GM21717 (cell line): ENCODE results near the gene HMGCS2.
"Not testable (repeated sequence)": the region's sequence is repeated elsewhere in the genome, so short reads cannot be mapped to it uniquely, and the experiment has no call there.

ENCODE experiments used
- ATAC-seq: cut with Tn5 transposase; IDR thresholded peaks from one replicate; pipeline ENCODE4 v1.9.1; 2021; ENCODE audit warnings: mild to moderate bottlenecking, moderate library complexity; ENCODE audit not compliant: unreplicated experiment

HMGCS2 gene

DNA sequence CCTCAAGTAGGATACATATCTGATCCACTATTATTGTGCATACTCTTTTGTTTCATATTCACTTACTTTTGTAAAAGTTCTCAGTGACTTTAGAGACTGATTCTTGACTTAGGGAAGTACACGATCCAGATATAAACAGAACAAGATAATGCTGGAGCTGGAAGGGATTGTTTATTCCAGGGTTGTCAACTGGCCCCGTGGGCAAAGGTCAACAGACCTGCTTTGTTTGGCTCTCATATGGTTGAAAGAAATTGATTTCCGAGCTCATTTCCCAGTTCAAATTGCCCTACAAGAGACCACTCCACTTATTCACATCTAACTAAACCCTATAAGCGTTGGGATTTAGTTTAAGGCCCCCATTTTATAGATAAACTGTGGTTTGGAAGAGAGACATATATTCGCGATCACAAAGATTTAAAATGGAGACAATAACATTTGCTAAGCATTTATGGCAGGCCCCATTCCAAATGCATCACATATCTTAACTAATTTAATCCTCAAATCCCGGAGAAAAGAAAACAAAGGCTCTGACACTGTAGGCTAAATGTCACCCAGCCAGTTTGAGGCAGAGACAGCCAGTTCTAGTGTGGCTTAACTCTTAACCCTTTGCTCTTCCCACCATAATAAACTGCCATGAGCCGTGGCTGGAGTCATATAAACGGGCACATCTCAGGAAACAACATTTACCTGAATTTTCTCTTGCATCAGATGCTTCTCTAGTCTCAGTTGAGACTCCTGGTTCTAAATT is 21.9 kb upstream of the HMGCS2 start:
- no peak for ATAC-seq

DNA sequence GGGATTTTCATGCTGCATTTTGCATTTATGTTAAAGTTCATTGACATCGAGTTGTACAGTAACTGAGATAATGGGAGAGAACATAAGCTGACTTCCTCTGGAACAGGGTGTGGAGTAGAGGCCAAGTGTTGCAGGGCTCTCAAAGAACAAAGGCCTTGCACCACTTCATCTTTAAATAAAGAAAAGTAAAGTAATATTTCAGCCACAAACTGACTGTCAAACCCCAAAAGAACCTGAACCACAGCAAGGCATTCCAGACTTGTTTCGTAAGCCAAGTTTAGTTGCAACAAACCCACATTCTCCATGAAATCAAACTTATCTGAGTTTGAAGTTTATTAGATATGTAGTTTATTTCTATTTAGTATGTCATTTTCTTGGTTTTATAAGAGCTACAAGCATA is 19.1 kb upstream of the HMGCS2 start:
- no peak for ATAC-seq

DNA sequence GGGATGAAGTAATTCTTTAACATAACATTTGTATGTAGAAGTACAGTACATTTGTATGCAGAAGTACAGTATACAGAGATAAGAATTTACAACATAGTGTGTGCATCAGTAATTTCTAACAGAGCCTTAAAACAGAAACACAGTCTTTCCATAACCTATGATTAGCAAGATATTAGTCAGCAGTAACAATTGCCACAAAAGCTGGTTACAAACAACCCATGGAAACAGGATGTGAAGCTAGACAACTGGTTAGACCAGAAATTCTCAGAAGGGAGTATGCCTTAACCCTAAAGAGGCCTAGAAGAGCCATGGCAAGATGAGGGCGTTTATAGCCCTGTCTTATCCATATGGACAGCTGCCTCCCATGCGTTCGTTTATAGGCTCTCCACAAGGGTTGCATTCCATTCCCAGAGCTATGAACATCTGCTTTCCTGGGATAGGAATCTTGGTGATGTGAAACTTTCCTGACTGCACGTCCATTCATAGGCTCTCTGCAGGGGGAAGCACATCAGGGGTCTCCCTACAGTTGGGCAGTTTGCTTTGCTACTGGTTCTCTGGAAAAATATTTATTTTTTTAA is 17.9 kb upstream of the HMGCS2 start:
- ATAC-seq: not testable (repeated sequence)

- ATAC-seq: not testable (repeated sequence)
Observed at GRCh38 chr1:119786046-119786445, 17.3 kb upstream of the HMGCS2 start.

- no peak for ATAC-seq
Observed at GRCh38 chr1:119784191-119784781, 15.6 kb upstream of the HMGCS2 start.

DNA sequence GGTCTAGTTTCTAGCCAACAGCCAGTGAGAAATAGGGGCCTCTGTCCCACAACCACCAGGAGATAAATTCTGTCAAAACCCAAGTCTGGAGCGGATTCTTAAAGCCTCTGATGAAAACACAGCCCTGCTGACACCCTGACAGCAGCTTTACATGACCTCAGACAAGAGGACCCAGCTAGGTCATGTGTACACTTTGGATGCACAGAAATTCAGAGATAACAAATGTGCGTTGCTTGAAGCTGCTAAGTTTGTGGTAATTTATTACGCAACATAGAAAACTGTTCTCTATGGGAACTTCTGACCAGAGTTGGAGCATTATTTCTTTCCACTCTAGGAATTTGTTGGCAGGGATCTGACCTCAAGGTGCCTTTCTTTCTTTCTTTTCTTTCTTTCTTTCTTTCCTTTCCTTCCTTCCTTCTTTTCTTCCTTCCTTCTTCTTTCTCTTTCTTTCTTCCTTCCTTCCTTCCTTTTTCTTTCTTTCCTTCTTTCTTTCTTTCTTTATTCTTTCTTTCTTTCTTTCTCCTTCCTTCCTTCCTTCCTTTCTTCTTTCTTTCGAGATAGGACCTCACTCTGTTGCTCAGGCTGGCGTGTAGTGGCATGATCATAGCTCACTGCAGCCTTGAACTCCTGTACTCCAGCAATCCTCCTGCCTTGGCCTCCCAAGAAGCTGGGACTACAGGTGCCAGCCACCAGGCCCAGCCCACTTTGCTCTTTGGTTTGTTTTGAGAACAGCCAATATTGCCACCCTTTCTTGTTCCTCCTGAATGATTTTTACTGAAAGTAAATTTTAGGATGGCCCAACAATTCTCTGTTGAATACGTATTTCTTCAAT is 14.9 kb upstream of the HMGCS2 start:
- no peak for ATAC-seq

- ATAC-seq: no peak
Observed at GRCh38 chr1:119782631-119783325, 14.1 kb upstream of the HMGCS2 start.

DNA sequence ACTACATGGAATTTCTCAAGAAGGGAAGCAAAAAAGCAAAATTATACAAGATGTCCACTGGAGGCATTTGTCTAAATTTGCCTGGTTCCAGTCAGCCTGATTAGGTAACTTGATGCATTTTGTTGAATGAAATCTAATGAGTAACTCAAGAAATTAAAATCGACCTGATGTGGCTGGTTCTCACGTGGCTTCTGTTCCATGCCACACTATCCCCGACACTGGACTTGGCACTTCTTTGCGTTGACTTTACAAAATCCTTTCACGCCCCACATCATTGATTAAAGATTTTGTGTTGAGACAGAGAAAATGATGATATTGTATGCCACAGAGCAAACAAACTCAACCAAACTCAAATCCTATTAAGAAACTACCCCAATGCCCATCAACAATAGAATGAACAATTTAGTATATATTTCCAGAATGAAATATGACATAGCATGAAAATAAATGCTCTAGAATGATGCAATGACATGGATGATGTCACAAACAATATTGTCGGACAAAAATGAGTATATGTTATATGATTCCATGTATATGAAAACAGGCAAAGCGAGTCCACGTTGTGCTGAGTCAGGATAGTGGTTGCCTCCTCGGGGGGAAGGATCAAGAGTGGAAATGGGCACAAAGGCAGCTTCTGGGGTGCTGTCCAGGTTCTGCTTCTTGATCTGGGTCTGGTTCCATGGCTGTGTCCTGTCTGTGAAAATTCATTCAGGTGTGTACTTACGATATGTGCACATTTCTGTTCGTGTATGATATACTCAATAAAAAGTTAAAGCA is 12.9 kb upstream of the HMGCS2 start:
- ATAC-seq: no peak

DNA sequence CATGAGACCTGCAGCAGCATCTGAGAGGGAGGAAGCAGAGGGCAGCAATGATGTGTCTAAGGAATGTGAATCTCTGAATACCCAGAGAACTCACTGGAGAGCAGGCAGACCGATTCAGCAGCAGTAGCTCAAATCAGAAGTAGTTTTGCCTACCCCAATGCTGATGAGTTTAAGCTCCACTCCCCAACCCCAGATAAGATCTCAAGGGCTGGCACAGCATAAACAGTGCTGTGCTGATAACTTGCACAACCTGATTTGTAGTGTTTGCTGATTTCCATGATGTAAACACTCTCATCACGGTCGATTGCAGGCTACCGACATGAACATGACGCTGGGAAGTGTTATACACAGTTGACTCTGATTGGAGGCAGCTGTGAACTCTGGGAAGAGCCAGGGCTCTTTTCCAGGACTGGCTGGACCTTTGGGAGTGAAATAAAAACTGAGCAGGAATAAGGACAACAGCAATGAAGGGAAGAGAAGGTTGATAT is 11.2 kb upstream of the HMGCS2 start:
- no peak for ATAC-seq

DNA sequence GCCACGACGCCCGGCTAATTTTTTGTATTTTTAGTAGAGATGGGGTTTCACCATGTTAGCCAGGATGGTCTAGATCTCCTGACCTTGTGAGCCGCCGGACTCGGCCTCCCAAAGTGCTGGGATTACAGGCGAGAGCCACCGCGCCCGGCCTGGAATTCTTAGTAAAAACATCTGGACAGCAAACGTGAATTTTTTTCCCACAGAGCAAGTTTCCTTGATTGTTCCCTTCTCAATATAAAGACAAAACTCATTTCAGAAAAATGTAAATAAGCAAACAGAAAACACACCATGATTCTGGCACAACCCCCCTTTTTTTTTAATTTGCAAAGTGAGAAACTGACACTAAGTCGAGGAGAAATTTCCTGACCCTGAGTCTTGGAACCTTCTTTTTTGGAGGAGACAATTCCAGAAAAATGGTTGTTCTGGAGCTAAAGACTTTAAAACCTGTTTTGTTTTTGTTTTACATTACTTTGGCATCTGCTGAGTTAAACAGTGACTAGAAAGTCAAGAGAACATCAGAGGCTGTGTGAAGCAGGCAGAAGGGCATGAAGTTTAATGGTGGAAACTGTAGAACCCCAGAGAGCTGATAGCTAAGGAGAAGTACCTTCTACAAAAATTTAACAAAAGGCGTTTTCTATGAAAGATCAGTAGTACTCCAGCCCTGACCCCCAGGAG is 10.3 kb upstream of the HMGCS2 start:
- ATAC-seq: no peak

DNA sequence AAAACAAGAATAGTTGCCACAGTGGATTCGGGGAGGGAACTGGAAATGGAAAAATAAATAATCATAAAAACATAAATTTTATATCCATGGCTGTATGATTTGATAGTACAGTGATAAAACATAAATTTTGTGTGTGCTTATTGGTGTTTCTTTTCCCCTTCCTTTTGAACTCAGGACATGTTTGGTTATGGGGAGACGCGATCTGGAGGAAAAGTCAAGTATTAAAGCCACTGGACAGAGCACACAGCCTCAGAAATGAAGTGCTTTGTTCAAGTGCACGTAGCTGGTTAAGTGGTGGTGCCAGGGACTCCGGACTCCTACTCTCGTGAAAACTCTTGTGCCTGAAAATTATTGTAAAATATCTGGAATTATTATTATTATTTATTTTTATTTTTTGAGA is 9.7 kb upstream of the HMGCS2 start:
- no peak for ATAC-seq

GRCh38 chr1:119774746-119775490 is 6.2 kb upstream of the HMGCS2 start:
- no peak for ATAC-seq

DNA sequence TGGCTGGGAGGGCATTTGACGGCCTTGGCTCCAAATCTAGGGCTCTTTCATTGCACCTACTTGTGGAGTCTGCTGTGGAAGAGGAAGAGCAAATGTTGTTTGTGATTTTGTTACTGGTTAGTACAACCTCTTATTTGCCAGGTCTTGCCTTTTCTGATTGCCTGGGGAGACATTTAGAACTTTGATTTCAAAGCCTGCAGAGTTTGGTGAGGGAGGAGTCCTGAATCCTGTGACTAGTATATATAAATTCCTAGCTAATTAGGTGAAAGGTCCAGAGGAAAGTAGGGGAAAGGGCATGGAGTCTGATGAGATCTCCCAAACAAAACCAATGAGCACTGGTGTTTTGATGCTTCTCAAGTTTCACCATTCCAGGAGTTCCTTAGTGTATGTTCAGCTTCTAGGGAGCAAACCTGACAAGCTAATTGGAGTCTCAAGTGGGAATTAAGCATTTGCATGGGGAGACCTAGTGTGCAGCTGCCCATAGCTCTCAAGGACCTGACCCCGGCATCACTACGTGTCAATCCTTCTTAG is 5.1 kb upstream of the HMGCS2 start:
- no peak for ATAC-seq

DNA sequence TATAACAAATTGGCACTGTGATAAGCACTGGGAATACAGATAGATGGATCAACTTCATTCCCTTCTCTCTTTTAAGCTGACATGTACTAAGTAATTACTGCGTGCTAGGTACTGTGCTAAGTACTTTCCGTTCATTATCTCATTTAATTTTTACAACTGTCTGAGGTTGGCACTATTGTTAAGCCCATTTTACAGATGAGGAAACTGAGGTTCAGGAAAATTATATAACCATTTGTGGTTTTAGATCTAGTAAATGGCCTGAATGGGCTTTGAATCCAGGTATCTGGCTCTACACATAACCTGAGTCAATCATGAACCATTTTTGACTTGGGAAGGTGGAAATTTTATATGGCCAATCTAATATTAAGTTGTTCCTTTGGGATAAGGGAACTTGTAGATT is 3.6 kb upstream of the HMGCS2 start:
- ATAC-seq: no peak

GRCh38 chr1:119771770-119772169 is 3.1 kb upstream of the HMGCS2 start:
- no peak for ATAC-seq

DNA sequence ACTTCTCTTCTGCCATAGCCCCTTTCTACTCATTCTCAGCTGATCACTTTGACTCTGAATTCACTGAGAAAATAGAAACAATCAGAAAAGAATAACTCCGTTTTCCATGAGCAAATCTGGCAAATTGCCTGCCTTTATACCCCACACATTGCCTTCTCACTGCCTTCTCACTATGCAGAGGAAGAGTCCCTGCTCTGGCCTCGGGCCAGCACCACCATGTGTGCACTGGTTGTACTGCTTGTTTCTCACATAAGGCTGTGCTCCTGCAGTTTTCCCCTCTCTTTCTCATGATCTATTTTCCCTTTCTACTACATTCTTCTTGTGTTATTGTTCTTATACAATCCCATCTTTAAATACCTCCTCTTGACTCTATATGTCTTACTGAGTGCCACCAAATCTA is 2.3 kb upstream of the HMGCS2 start:
- ATAC-seq: no peak

DNA sequence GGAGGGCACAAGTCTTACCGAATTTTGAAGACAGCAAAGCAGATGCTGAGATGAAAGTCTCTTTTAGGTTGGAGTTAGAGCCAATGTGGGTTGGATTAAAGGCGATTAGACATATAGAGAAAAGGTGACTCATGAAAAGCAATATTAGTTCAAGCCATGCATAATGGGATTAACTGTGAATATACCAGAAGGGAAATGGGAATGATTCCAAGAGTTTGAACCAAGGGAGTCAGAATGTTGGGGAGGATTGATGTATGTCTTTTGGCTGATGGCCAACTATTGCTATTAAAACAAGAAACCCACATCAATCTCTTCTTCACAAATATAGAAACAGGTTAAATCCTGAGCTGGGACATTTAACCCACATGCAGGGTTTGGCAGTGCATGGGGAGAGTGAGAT is 1.2 kb downstream of the HMGCS2 start:
- ATAC-seq: no peak

DNA sequence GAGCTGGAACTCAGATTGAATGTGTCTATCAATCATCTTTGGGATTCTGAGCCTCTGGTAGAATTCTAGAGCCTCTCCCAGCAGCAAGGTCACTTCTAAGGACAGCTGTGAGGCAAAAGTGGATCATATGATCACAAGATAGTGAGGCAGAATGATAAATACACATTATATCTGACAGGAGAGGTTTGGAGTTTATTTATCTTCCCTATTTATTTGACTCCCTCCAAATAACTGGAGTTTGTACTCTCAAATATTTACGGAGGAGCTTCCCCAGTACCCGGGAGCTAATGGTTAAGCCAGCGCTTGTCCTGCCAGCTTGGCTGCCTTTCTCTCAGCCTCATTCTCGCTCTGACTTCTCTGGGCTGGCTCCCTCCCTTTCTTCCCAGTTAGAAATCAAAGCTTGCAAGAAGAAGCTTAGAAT is 2.3 kb downstream of the HMGCS2 start:
- no peak for ATAC-seq

DNA sequence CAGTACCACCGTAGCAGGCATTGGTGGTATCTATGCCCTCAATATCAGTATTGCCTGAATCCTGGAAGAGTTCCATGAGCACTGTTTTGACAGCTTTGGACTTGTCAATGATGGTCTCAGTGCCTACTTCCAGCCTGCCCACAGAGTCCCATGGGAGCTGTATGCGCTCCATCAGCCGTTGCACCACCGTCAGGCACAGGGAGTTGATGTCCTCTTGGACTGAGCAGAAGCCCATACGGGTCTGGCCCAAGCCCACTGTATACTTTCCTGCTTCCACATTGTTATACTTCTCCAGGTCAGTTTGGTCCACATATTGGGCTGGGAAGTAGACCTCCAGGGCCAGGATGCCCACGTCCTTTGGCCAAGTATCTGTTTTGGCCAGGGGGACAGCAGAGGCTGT is 4.5 kb downstream of the HMGCS2 start:
- ATAC-seq: no peak
